Hepatocyte (in vitro differentiated cells): ENCODE measurements around the gene PIGN.

Experiments
- EZH2 ChIP-seq: fragments of 200-600 bp; sonication (generic); IDR thresholded peaks from 2 replicates; pipeline ENCODE4 v1.6.1; 2016; ENCODE audit warnings: antibody characterized with exemption, mild to moderate bottlenecking, borderline replicate concordance
- EZH2phosphoT487 ChIP-seq: fragments of 200-600 bp; sonication (generic); IDR thresholded peaks from one replicate; pipeline ENCODE4 v1.6.1; 2018; ENCODE audit warnings: antibody characterized with exemption, mild to moderate bottlenecking, low read depth, moderate library complexity; ENCODE audit not compliant: unreplicated experiment, severe bottlenecking
- TF ChIP-seq, protein P1 (sequence below): fragments of 200-600 bp; sonication (generic); IDR thresholded peaks from 2 replicates; pipeline ENCODE4 v1.5.1; 2016; ENCODE audit warnings: antibody characterized with exemption, mild to moderate bottlenecking; ENCODE audit not compliant: poor library complexity

DNA sequence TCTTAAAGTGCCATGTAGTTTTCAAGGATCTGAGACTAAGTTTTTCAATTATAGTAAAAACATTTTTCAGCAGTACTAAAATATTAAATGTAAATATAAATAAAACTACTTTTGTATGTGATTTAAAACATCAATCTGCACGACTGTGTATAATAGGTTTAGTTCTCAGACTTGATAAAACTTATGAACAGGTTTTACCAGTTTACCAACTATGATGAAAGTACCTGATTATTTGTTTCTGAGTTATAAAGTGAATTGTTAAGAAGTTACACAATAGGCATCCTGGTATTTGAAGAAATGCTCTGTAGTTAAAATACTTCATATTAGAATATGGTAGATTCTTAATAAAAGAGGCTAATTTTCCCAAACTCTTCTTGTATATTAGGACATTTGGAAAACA, 15.0 kb upstream of the PIGN start:
- TF ChIP-seq, protein P1, sequence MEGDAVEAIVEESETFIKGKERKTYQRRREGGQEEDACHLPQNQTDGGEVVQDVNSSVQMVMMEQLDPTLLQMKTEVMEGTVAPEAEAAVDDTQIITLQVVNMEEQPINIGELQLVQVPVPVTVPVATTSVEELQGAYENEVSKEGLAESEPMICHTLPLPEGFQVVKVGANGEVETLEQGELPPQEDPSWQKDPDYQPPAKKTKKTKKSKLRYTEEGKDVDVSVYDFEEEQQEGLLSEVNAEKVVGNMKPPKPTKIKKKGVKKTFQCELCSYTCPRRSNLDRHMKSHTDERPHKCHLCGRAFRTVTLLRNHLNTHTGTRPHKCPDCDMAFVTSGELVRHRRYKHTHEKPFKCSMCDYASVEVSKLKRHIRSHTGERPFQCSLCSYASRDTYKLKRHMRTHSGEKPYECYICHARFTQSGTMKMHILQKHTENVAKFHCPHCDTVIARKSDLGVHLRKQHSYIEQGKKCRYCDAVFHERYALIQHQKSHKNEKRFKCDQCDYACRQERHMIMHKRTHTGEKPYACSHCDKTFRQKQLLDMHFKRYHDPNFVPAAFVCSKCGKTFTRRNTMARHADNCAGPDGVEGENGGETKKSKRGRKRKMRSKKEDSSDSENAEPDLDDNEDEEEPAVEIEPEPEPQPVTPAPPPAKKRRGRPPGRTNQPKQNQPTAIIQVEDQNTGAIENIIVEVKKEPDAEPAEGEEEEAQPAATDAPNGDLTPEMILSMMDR = no peak
- TF ChIP-seq EZH2 (no peak), EZH2phosphoT487 (no peak)
